ENCODE measurements around the gene ELK4.

The ELK4 gene

DNA sequence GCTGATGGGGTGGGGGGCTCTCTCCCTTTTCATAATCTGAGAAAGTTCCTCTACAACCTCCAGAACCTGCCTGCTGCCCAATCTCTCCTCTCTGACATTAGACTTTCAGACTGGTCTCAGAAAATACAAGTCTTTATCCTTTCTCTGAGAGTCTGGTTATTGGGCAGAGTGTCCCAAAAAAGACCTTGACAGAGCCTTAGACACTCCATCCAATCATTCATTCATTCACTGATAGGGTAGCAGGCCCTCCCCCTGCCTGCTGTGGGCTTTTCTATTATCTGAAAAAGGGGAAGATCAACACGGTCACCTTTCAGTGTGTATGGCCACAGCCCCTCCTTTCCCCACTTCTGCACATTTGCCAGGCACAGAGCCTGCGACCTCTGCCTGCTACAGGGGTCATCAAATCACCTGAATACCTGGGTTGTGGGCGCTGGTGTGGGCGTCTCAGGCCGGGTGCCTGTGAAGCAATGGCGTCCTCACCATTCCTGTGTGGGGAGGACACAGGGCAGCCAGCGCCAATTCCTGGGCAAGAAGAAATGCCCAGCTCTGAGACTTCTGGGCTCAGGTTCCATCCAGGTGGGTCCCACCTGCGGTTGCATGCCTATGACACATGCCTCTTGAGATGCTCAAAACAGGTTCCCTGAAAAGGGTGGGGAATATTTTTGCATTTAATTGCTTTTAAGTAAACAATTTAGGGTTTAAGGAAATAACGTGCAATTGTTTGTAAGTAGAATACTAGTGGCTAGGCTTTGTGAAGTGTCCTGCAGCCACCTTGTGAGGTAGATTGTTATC is 52.8 kb downstream of the ELK4 start:
- no peak for DNase-seq

DNA sequence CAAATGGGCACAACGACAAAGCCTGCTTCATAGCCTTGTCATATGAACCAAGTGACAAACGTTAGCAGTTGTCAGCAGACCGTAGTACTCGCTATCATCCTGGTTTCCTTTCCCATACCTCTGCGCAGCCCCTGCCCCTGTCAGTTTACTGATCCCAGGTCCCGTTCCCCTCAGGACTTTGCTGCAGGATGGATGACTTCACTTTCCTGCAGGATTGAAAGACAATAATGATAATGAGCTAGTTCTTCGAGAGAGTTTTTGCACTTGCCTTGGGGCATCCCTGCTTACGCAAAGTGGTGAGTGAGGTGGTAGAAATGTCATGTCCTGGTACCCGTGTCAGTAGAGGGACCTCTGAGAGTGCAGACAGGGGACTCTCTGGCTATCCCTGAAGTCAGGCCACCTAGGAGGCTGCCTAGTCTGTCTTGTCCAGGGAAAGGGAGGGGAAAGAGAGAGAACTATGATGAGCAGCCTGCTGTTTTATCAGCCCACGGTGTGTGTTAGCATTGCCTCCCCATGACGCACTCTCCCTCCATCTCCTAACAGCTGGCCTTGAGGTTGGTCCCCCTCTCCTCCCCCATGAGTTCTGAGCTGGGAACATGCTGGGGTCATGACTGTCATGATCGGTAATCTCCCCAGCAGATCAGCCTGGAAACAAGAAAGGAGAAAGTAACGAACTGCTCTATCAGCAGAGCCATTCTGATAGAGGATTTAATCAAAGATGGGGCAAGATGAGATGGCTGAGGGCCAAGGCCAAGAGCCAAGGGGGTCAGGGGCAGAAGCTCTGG is 53.7 kb downstream of the ELK4 start:
- DNase-seq: no peak

DNA sequence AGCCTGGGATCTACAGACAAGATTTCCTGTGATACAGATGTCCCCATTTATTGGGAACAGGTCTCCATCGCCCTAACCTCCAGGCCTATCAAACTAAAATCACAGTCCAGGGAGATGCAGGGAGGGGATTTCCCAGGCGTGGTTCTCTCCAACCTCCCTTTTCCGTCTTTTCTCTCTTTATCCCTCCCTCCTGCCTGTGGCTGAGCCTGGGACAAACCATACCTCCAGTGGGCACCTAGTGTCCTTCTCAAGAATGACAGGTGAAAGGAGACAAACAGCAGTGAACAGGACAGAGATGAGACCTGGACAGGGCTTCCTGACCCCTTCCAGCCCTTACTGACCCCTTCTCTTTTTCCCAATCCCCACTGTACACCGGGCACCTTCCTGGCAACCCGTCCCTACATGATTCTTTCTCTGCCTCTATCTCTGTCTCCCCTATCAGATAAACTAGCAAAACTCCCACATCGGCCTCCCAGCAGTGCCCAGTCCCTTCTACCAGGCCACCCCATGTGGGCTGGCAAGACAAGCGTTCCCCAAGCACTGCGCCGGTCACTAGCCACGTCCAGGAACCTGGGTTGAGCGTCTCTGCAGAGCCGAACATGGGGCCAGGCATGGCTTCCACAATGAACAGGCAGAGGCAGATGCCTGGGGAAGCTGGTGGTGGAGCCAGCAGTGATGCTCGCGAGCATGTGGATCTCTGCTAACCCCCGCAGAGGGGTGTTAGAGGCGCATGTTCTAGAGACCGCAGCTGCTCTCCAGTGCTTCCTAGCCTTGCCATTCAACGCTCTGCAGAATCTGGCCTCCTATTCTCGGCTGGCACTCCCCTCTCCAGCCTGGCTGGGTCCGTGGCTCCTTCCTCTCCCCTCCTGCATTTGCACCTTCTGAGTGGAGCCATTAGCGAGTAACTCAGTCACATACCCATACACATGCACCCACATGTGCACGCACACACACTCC is 54.7 kb downstream of the ELK4 start:
- DNase-seq: no peak

DNA sequence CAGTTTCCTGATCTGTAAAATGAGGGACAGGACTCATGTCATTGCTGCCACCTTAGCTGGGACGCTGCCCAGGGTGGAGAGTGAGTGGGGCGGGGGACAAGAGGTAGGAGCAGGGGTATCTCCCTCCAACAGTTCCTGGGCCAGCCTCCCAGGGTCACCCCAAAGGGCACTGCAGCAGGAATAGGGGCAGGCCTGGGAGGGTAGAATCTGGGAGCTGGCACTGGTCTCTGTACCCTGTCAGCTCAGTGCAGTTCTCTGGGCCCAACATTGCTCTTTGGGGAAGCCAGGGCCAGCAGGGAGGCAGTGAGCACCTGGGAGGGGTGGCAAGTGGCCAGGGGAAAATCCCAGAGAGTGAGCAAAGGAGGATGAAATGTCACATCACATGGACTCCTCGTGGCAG is 55.8 kb downstream of the ELK4 start:
- DNase-seq: no peak

DNA sequence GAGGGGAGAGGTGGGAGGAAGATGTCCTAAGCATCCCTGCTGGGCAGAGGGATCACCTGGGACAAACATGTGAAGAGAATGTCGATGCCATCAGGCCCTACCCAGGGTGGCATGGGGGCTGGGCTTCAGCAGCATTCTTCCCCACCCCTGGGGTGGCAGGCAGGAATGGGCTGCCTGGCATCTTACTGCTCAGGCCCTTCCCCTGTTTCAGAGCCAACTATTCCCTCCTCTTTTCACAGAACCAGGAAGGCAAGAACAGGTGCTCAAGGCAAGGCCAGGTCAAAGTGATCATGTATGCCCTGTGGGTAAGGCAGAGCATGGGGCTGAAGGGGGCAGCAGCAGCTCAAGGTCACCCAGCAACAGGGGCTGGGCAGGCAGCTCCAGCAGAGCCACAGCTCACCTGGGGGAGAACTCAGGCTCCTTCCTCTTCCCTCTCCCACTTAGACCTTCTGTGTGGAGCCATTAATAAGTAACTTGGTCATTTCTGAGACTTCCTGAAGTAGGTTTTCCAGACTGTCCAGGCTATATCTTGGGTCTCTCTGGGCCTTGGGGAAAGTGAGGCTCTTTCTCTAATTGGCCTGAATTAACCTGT is 56.4 kb downstream of the ELK4 start:
- DNase-seq: no peak

DNA sequence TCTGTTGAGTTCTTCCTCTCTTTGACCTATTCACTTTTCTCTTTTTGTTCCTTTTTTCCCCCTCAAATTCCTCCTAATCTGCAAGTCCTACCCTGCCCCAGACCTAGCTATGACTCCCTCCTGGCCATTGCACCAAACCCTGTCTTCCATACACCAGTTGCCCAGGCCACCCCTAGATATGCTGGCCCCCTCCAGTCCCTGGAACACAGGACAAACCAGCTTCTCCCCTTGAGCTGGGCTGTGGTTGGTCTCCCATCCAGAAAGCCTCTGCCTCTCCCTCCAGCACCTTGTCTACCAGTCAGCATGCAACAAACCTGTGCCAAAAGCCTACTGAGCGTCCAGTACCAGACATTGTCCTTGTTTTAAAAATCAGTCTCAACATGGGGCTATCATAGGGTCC is 59.4 kb downstream of the ELK4 start:
- no peak for DNase-seq

DNA sequence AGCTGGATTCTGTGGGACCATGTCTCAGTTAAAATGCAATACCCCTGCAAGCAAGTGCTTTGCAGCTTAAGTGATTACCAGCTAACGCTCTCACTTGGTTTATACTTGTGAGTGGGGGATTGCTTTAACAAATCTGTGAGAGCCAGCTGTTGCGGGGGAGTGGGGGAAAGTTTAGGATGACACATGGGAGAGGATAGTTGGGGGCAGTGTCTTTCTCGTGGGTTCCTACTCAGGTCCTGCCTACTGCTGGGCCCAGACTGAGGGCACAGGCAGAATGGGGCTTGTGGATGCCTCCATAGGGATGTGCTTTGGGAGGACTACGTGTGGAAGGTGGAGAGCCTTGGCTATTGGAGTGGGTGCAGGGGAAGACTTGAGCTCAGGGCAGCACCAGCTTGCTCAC is 60.1 kb downstream of the ELK4 start:
- DNase-seq: no peak

DNA sequence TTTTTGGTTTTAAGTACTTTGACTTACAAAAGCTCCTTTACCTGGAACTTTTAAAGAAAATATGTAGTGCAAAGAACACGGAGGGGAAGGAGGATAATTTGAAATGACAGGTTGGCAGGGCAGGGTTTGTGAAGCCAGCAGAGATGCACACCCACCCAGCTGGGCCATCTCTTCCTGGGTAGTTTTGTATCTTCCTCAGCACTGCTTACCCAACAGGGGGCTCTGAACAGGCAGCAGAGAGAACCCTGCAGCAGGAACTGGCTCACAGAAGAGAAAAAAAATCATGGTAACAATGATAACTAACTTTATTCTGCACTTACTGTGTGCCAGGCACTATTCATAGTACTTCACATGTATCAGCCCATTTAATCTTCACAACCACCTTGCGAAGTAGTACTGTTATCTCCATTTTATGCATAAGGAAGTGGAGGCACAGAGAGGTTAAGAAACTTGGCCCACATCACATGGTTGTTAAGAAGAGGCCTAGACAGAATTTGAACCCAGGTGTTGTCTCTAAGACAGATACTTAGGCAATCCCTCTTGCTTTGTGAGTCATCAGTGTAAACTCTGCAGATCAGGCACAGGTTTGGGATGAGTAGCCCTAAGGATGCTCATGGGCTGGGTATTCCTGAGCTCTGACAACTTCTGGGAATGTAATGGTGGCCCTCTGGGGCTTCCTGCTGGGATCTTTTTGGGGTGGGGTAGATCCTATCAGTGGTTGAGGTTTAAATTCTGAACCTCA is 60.8 kb downstream of the ELK4 start:
- no peak for DNase-seq

DNA sequence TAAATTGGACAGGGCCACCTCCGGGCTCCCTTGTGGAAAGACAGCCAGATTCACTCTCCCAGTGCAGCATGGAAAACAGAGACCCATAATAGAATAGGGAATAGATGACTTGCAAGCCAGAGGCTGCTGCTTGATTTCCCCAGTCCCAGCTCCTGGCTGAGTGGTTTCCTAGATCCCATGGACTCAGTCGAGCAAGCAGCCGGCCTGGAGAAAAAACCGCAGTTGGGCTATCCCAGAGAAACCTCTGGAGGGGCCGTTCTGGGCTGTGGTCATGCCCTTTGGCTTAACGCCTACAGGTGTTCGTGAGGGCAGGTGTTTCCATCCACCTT is 61.7 kb downstream of the ELK4 start:
- DNase-seq: no peak

DNA sequence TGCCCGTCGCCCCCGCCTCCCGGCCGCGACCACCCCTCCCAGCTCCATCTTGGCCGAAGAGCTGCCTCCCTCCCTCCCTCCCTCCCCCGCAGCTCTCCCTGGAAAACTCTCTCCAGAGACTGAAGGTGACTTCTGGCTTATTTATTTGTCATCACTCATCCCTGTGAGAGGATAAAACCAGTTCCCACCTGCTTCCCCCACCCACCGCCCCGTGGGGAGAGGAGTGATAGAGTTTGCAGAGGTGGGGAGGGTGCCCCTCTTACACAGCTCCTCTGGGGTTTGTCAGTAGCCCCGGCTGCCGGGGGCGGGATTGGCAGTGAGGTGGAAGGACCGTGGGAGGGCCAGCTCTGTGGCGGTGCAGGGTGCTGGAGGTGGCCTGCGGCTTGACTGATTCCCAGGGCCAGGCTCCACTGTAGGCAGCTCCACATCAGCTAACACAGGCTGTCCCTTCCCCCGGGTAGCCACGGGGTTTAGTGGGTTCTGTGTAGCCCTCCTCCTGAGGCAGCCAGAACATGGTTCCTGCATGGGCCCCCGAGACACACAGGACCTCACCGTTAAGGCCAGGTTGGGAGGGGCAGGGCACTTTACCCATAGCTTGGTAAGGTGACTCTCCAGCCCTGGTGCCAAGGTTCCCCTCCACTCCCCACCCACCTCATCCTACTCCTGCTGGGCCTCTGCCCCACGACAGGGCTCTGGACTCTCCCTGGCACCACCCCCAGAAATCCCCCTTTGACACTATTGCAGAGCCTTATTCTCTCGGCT is 62.2 kb downstream of the ELK4 start:
- DNase-seq: no peak

DNA sequence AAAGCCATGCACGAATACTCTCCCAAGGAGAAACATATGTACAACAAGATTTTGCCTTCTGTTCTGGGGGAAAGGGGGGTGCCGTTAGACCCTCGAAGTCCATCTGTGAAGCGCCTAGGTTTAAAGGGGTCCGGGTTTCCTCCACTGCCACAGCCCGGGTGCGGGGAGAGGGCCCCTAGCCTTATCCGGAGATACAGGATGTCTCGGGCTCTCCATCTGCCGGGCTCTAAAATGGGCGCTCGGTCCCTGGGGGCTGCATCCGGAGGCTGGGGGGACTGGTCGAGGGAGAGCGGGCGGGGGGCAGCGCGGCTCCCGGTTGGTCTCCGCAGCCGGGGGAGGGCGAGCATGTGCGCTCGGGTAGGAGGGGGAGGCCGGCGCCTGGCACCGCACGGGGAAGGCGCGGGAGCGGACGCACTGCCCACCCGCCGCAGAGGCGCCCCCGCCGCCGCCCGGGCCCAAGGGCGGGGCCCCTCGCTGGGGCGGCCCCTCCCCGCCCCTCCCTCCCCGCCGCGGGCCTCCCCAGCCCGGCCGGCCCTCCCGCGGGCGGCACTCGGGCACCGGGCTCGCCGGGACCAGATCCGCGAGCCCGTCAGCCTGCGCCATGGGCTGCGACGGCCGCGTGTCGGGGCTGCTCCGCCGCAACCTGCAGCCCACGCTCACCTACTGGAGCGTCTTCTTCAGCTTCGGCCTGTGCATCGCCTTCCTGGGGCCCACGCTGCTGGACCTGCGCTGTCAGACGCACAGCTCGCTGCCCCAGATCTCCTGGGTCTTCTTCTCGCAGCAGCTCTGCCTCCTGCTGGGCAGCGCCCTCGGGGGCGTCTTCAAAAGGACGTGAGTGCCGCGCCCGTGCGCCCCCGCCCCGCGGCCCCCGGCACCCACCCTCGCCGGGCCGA is 63.1 kb downstream of the ELK4 start:
- DNase-seq: no peak

DNA sequence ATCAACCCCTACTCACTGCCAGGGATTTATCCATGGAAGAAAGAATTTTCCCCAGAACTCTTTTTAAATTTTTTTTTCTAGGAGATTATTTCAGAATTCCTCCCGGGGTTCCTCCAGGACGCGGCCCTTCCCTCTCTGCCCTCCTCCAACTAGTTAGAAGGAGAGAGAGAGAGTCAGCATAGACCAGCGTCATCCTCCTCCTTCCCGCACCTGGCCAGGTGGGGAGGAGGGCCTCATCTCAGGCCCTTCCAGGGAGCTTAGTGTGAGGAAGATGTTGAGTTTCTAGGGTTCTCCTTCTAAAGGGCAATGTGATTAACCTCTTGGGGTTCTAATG is 63.7 kb downstream of the ELK4 start:
- DNase-seq: no peak

DNA sequence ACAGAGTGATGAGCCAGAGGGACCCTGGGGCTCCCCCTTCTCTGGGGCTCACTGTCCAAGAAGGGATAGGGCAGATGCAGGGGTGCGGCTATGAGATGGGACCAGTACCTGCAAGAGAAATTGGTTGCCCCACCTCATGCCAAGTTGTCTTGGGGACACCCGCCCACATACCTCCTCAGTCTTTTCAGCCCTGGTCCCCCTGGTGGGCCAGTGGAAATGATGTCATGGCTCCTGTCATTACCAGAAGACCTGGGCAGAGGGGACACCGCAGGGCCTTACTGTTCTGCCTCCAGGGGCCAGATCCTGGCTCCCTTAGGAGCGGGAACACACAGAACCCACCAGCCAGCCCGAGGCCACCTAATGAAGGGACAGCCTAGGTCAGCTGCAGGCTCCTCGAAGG is 64.1 kb downstream of the ELK4 start:
- no peak for DNase-seq

DNA sequence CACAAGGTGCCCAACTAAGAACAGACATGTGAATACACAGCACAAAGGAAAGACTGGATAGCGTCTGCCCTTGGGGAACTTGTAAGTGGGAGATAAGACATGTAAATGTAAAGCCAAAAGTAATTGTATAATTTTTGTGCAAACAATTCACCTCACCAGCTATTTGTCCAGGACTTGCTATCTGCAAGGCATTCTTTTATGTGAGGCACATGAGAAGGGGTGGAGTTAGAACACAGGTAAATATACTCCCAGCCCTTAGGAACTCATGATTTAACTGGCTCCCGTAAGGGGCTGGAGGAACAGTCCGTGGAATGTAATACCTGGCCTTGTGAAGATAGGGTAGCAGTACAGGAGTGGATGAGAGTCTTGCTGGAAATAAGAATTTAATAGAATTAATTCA is 66.0 kb downstream of the ELK4 start:
- no peak for DNase-seq

DNA sequence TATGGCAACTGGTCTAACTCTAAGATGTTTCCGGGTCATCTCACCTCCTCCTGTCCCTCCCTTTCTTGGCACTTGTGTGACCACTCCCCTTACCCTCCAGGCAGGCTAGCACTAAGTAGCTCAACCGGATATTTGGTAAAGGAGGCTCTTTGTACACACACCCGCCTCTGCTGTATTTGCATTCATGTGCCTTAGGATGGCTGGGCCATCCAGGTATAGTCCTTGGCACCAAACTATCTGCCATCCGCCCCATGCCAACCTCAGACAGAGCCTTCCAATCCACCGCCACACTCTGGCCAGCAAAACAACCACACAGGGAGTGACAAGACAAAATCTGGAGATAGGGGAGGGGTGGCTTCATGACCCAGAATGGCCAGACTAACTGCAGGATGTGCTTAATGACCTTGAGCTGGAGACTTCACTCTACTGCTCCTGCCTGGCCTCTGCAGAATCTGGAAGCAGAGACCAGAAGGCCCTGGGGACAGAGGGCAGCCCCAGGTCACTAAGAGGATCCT is 67.8 kb downstream of the ELK4 start:
- no peak for DNase-seq

DNA sequence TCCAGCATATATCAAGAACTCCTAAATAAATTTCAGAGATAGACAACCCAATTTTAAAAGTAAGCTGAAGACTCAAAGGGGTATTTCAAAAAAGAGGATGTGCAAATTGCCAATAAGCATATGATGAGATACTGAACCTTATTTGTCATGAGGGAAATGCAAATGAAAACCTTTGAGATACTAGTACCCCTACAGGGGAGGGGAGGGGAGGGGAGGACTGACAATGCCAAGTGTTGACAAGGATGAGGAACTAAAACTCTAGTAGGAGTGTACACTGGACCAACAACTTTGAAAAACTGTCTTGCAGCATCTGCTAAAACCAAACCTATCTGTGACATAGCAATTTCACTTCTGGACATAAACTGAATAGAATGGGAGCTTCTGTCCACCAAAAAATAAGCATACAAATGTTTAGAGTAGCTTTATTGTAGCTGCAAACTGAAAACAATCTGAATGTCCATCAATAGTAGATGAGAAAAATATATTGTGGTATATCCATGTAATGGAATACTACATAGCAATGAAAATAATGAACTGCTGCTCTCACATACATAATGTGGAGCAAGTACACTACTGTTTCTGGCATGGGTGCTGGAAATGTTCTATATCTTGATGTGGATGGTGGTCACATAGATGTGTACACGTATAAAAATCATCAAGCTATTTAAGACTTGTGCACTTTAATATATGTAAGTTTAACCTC is 70.2 kb downstream of the ELK4 start:
- no peak for DNase-seq

Measured in NCI-H345 (cell line).